ENCODE data around the gene ACBD3. TPM values are rescaled to one million over a fixed set of nuclear protein-coding genes. Genes with fewer than 3 reads are reported as not detected.
A peak's percentile ranks its signal among the peaks of the same experiment; 100 is the strongest.

Gene ACBD3
- total RNA-seq, 4 donors from 2014 or later: 33.5 to 95.8 (median 46.8) TPM

GRCh38 chr1:226201029-226201593, 14.6 kb upstream of the ACBD3 start:
- Histone ChIP-seq H3K9me3 (no peaks in the 10 kb centered on the region), H3K4me1 (no peaks in the 10 kb centered on the region), H3K27ac (no peak overlapping the region), H3K4me3 (no peak overlapping the region), H3K36me3 (no peaks in the 10 kb centered on the region), H3K27me3 (peaks cover 0 to 4% of the 10 kb centered on the region in 2 donors)
- TF ChIP-seq POLR2A (IDR thresholded peaks at IDR 0.05) (no peak), CTCF (IDR thresholded peaks at IDR 0.05) (no peak)
- intact Hi-C loops (cut with DNase I; ENCODE audit: low total_unique reads): no loop called here
- DNase-seq: no peak

GRCh38 chr1:226199971-226200370, 13.4 kb upstream of the ACBD3 start:
- no peak for DNase-seq
- H3K4me3 ChIP-seq: no peak overlapping the region
- peaks cover 0 to 4% of the 10 kb centered on the region in 2 donors for H3K27me3 ChIP-seq
- TF ChIP-seq CTCF (IDR thresholded peaks at IDR 0.05) (no peak), POLR2A (IDR thresholded peaks at IDR 0.05) (no peak)
- no peaks in the 10 kb centered on the region for H3K36me3 ChIP-seq
- no peak overlapping the region for H3K27ac ChIP-seq
- H3K9me3 ChIP-seq: no peaks in the 10 kb centered on the region
- intact Hi-C loops (cut with DNase I; ENCODE audit: low total_unique reads): no loop called here
- no peaks in the 10 kb centered on the region for H3K4me1 ChIP-seq

- no peaks in the 10 kb centered on the region for H3K4me1 ChIP-seq
- no peaks in the 10 kb centered on the region for H3K36me3 ChIP-seq
- no peak overlapping the region for H3K4me3 ChIP-seq
- DNase-seq: no peak
- no peak overlapping the region for H3K27ac ChIP-seq
- intact Hi-C loops (cut with DNase I; ENCODE audit: low total_unique reads): no loop called here
- no peaks in the 10 kb centered on the region for H3K27me3 ChIP-seq
- TF ChIP-seq CTCF (IDR thresholded peaks at IDR 0.05): no peak
- no peak for TF ChIP-seq POLR2A (IDR thresholded peaks at IDR 0.05)
- H3K9me3 ChIP-seq: no peaks in the 10 kb centered on the region
These were observed 8.6 kb upstream of the ACBD3 start for GRCh38 chr1:226195144-226195543.

GRCh38 chr1:226187380-226187779, 839 bp upstream of the ACBD3 start:
- intact Hi-C loops (cut with DNase I; ENCODE audit: low total_unique reads): no loop called here

GRCh38 chr1:226187019-226187322, 430 bp upstream of the ACBD3 start:
- Histone ChIP-seq H3K27me3 (no peaks in the 10 kb centered on the region), H3K36me3 (no peaks in the 10 kb centered on the region), H3K27ac (peak overlapping the region; percentile 85 to 90), H3K4me3 (peak overlapping the region; percentile 68 to 73), H3K4me1 (peaks cover 0 to 4% of the 10 kb centered on the region in 2 donors), H3K9me3 (no peaks in the 10 kb centered on the region)
- intact Hi-C loops (cut with DNase I; ENCODE audit: low total_unique reads): no loop called here
- TF ChIP-seq POLR2A (IDR thresholded peaks at IDR 0.05) (no peak), CTCF (IDR thresholded peaks at IDR 0.05) (no peak)
- no peak for DNase-seq

More at GRCh38 chr1:226187380-226187779, 839 bp upstream of the ACBD3 start:
- Histone ChIP-seq H3K27me3 (no peaks in the 10 kb centered on the region), H3K4me1 (no peaks in the 10 kb centered on the region), H3K27ac (peak overlapping the region; percentile 85 to 90), H3K9me3 (no peaks in the 10 kb centered on the region), H3K36me3 (no peaks in the 10 kb centered on the region), H3K4me3 (peak overlapping the region; percentile 68 to 73)
- no peak for TF ChIP-seq CTCF (IDR thresholded peaks at IDR 0.05)
- DNase-seq: no peak

Measured in uterus (tissue), 4 donors.